Left renal pelvis (tissue), 4 donors: ENCODE data around the gene FOXF1. TPM values are rescaled to one million over a fixed set of nuclear protein-coding genes. Genes with fewer than 3 reads are reported as not detected.

Source experiments
- DNase-seq, 4 donors: peaks; one replicate each; pipeline ENCODE4 v3.0.0-alpha.2; 2013; ENCODE audit warnings: low read depth in 4 of 4, low spot score in 3 of 4
- polyA plus RNA-seq, 4 donors: library from polyadenylated mRNA; unstranded; fragments of 120-200 nt; gene quantifications; one replicate each; pipeline ENCODE4 v1.2.1, GENCODE V29; 2013; ENCODE audit not compliant: insufficient read length in 4 of 4

The FOXF1 gene
- polyA plus RNA-seq, 4 donors: 0.05 to 0.50 (median 0.23) TPM

GRCh38 chr16:86492267-86492960 lies 17.9 kb upstream of the FOXF1 start:
- no peak for DNase-seq

- DNase-seq: no peak
These were observed 17.2 kb upstream of the FOXF1 start for GRCh38 chr16:86492961-86493629.

- DNase-seq: no peak
These were observed 16.2 kb upstream of the FOXF1 start for GRCh38 chr16:86494039-86494564.

GRCh38 chr16:86494565-86495356 lies 15.6 kb upstream of the FOXF1 start:
- DNase-seq: no peak

GRCh38 chr16:86495357-86495701 lies 15.0 kb upstream of the FOXF1 start:
- DNase-seq: no peak

- DNase-seq: no peak
These were observed 14.5 kb upstream of the FOXF1 start for GRCh38 chr16:86495756-86496261.

GRCh38 chr16:86496262-86496928 lies 13.9 kb upstream of the FOXF1 start:
- no peak for DNase-seq

- no peak for DNase-seq
These were observed 13.3 kb upstream of the FOXF1 start for GRCh38 chr16:86496929-86497461.

- DNase-seq: no peak
These were observed 12.7 kb upstream of the FOXF1 start for GRCh38 chr16:86497551-86498021.

GRCh38 chr16:86498155-86498670 lies 12.1 kb upstream of the FOXF1 start:
- no peak for DNase-seq

GRCh38 chr16:86498671-86499439 lies 11.5 kb upstream of the FOXF1 start:
- DNase-seq: no peak

GRCh38 chr16:86499440-86499786 lies 10.9 kb upstream of the FOXF1 start:
- no peak for DNase-seq

GRCh38 chr16:86499889-86500707 lies 10.2 kb upstream of the FOXF1 start:
- DNase-seq: no peak

GRCh38 chr16:86500708-86501510 lies 9.4 kb upstream of the FOXF1 start:
- DNase-seq: no peak

- DNase-seq: no peak
These were observed 8.1 kb upstream of the FOXF1 start for GRCh38 chr16:86501989-86502855.

GRCh38 chr16:86502856-86503748 lies 7.2 kb upstream of the FOXF1 start:
- no peak for DNase-seq
